K562 (cell line): ENCODE data around the gene GALNS. TPM values are rescaled to one million over a fixed set of nuclear protein-coding genes. Genes with fewer than 3 reads are reported as not detected.

Source experiments
- CBX3 ChIP-seq, 2 experiments: IDR thresholded peaks; 1 replicate in 1 of 2; 2 replicates in 1 of 2; pipeline ENCODE4 v1.6.1; 2012; ENCODE audit warnings: inconsistent platforms in 2 of 2, low read length in 2 of 2, borderline replicate concordance in 1 of 2, control low read depth in 1 of 2
- CBX8 ChIP-seq: fragments of 200-600 bp; sonication (generic); IDR thresholded peaks from 2 replicates; pipeline ENCODE4 v1.6.1; 2012; ENCODE audit warnings: borderline replicate concordance, mixed run types, low read depth, mild to moderate bottlenecking, moderate library complexity, mixed read lengths, low read length, control low read depth, inconsistent platforms; ENCODE audit not compliant: poor library complexity, severe bottlenecking; ENCODE audit errors: extremely low read depth
- DIDO1 ChIP-seq: fragments of 450-650 bp; IDR thresholded peaks from 2 replicates; pipeline ENCODE4 v1.6.1; 2016; ENCODE audit warnings: low read depth, missing biosample characterization, missing genetic modification characterization
- FIP1L1 ChIP-seq: fragments of 200-400 bp; formaldehyde crosslinking; IDR thresholded peaks from 2 replicates; pipeline ENCODE4 v1.6.1; 2018; ENCODE audit warnings: mild to moderate bottlenecking, low read depth, low read length; ENCODE audit not compliant: poor library complexity, severe bottlenecking
- HMGXB4 ChIP-seq: sonication (generic); formaldehyde crosslinking; IDR thresholded peaks from 2 replicates; pipeline ENCODE4 v1.8.1; 2023; ENCODE audit warnings: mild to moderate bottlenecking, missing genetic modification reagents
- KAT7 ChIP-seq: sonication (generic); formaldehyde crosslinking; IDR thresholded peaks from 2 replicates; pipeline ENCODE4 v1.8.0; 2022; ENCODE audit warnings: missing genetic modification reagents, mild to moderate bottlenecking, borderline replicate concordance
- MAZ ChIP-seq, 2 experiments: fragments of 450-650 bp in 1 of 2; sonication (generic) in 1 of 2; formaldehyde crosslinking; IDR thresholded peaks in 1 of 2; conservative IDR thresholded peaks in 1 of 2; 2 replicates each; pipeline versions ENCODE4 v1.4.0 to v1.5.0; 2020; ENCODE audit warnings: mild to moderate bottlenecking in 1 of 2, missing genetic modification reagents in 1 of 2
- MLLT1 ChIP-seq, 2 experiments: fragments of 450-650 bp; IDR thresholded peaks; 2 replicates each; pipeline ENCODE4 v1.6.1; 2016
- NEUROD1 ChIP-seq: fragments of 150-350 bp; IDR thresholded peaks from 2 replicates; pipeline ENCODE4 v1.6.1; 2014; ENCODE audit warnings: borderline replicate concordance, low read length, low read depth; ENCODE audit not compliant: partially characterized antibody
- NFXL1 ChIP-seq: fragments of 450-650 bp; formaldehyde crosslinking; IDR thresholded peaks from 2 replicates; pipeline ENCODE4 v1.4.0; 2021; ENCODE audit warnings: mild to moderate bottlenecking
- RUNX1 ChIP-seq: sonication (generic); IDR thresholded peaks from 2 replicates; pipeline ENCODE4 v1.6.1; 2016; ENCODE audit warnings: antibody characterized with exemption, low read depth
- SETDB1 ChIP-seq: IDR thresholded peaks from one replicate; pipeline ENCODE4 v1.6.1; 2012; ENCODE audit warnings: low read length, control low read depth, inconsistent platforms
- SIN3B ChIP-seq: fragments of 450-650 bp; IDR thresholded peaks from 2 replicates; pipeline ENCODE4 v1.6.1; 2017; ENCODE audit warnings: low read depth, mild to moderate bottlenecking, moderate library complexity
- SMAD4 ChIP-seq: fragments of 250-450 bp; sonication (Bioruptor Pico); conservative IDR thresholded peaks from 2 replicates; pipeline ENCODE4 v1.8.0; 2021; ENCODE audit warnings: inconsistent platforms, mild to moderate bottlenecking, moderate library complexity
- U2AF2 ChIP-seq: fragments of 200-400 bp; formaldehyde crosslinking; optimal IDR thresholded peaks from 2 replicates; pipeline ENCODE3; 2017; ENCODE audit warnings: low read depth, mild to moderate bottlenecking, low read length
- YY1 ChIP-seq, 3 experiments: IDR thresholded peaks; 2 replicates each; pipeline ENCODE4 v1.6.1; 2011; ENCODE audit warnings: low read length in 2 of 3, mild to moderate bottlenecking in 2 of 3, moderate library complexity in 2 of 3, borderline replicate concordance in 1 of 3, control low read depth in 1 of 3, low read depth in 1 of 3; ENCODE audit not compliant: insufficient read depth in 3 of 3, insufficient replicate concordance in 2 of 3, control insufficient read depth in 1 of 3, insufficient read length in 1 of 3; ENCODE audit errors: extremely low read depth in 1 of 3
- ZBTB1 ChIP-seq: sonication (generic); formaldehyde crosslinking; IDR thresholded peaks from 2 replicates; pipeline ENCODE4 v1.8.1; 2023; ENCODE audit warnings: missing genetic modification reagents, low read depth, mild to moderate bottlenecking, borderline replicate concordance
- ZBTB9 ChIP-seq: fragments of 450-650 bp; formaldehyde crosslinking; IDR thresholded peaks from 2 replicates; pipeline ENCODE4 v1.4.0; 2020; ENCODE audit warnings: mild to moderate bottlenecking, moderate library complexity
- ZNF253 ChIP-seq: fragments of 250-450 bp; sonication (Bioruptor Pico); conservative IDR thresholded peaks from 2 replicates; pipeline ENCODE4 v1.6.1; 2021; ENCODE audit warnings: mild to moderate bottlenecking
- polyA plus RNA-seq, 8 experiments: library from polyadenylated mRNA; depleted of rRNA in 4 of 8; stranded (reverse) in 5 of 8; unstranded in 3 of 8; fragments of >200 nt; fragmentation: Nextera tagmentation in 2 of 8; fragmentation: Illumina TruSeq in 1 of 8; extraction: Ambion mirVana in 2 of 8; extraction: Trizol in 1 of 8; gene quantifications; 2 replicates each; pipeline versions ENCODE4 v1.2.1 to v1.2.3, GENCODE V29; 2011 to 2014; ENCODE audit warnings: inconsistent platforms in 1 of 8, missing spikeins in 1 of 8
- total RNA-seq, 7 experiments: library from RNA; depleted of rRNA in 6 of 7; stranded (reverse); fragments of >200 nt in 6 of 7; fragmentation: Illumina TruSeq in 2 of 7; extraction: Trizol in 2 of 7; gene quantifications; 2 replicates each; pipeline versions ENCODE4 v1.2.1 to v1.2.3, GENCODE V29; 2011 to 2021; ENCODE audit warnings: low replicate concordance in 1 of 7

GALNS gene
- total and polyA plus RNA-seq, 9 of the 15 experiments (the other 6 are each of a cell fraction or from before 2014, with no cell fraction given), result 0.38 to 13.2 (median 4.3) TPM

- TF ChIP-seq HMGXB4 (CRISPR knock-in tag), result peak; percentile 85; the same call in 1 of the 2 replicates
- TF ChIP-seq MLLT1 (IDR thresholded peaks at IDR 0.05), result no peak
- TF ChIP-seq CBX8, result no peak
- TF ChIP-seq YY1 (IDR thresholded peaks at IDR 0.05; ENCODE audit: borderline replicate concordance in 1 of 3, control insufficient read depth in 1 of 3, extremely low read depth in 1 of 3, insufficient read depth in 3 of 3, insufficient read length in 1 of 3, insufficient replicate concordance in 2 of 3, low read depth in 1 of 3, low read length in 2 of 3), result peak in 1 of 3 experiments; percentile 3
- TF ChIP-seq ZBTB9 (CRISPR knock-in tag), result 0 out of 2 replicates have a peak, but pooled peaks have one; percentile 9
- TF ChIP-seq ZBTB1 (CRISPR knock-in tag), result 0 out of 2 replicates have a peak, but pooled peaks have one; percentile 27
- TF ChIP-seq NEUROD1, result no peak
- TF ChIP-seq FIP1L1, result no peak
- TF ChIP-seq SIN3B, result no peak
- no peak for TF ChIP-seq CBX3 (IDR thresholded peaks at IDR 0.05; ENCODE audit: borderline replicate concordance in 1 of 2, low read length in 2 of 2)
- TF ChIP-seq SMAD4, result no peak
- TF ChIP-seq MAZ (CRISPR knock-in tag; conservative IDR thresholded peaks at IDR 0.05 in 1 of 2, IDR thresholded peaks at IDR 0.05 in 1 of 2), result 0 out of 4 replicates have a peak, but pooled peaks of 1 of the 2 experiments have one; percentile 11
- TF ChIP-seq ZNF253 (CRISPR knock-in tag), result no peak
- no peak for TF ChIP-seq SETDB1
- no peak for TF ChIP-seq NFXL1 (CRISPR knock-in tag)
- no peak for TF ChIP-seq DIDO1 (tag)
- no peak for TF ChIP-seq KAT7 (CRISPR knock-in tag)
- no peak for TF ChIP-seq U2AF2
- 0 out of 2 replicates have a peak, but pooled peaks have one; percentile 4 for TF ChIP-seq RUNX1
Observed at GRCh38 chr16:88809676-88810165, 47.0 kb downstream of the GALNS start (continued).
